H1 (cell line): ENCODE data around the gene IQSEC3. TPM values are rescaled to one million over a fixed set of nuclear protein-coding genes. Genes with fewer than 3 reads are reported as not detected.

Source experiments
- CHD7 ChIP-seq: fragments of 300-600 bp; sonication (generic); IDR thresholded peaks from 2 replicates; pipeline ENCODE4 v1.7.1; 2012; ENCODE audit warnings: low read length, moderate library complexity, mild to moderate bottlenecking, inconsistent platforms; ENCODE audit not compliant: insufficient replicate concordance
- JUN ChIP-seq: IDR thresholded peaks from 2 replicates; pipeline ENCODE4 v1.6.1; 2011; ENCODE audit warnings: low read depth, mild to moderate bottlenecking, improper control_type of control experiment, low read length
- KDM4A ChIP-seq: IDR thresholded peaks from one replicate; pipeline ENCODE4 v1.7.1; 2012; ENCODE audit warnings: low read depth, mild to moderate bottlenecking, moderate library complexity, low read length, inconsistent platforms; ENCODE audit not compliant: severe bottlenecking
- RXRA ChIP-seq: IDR thresholded peaks from 2 replicates; pipeline ENCODE4 v1.6.1; 2011; ENCODE audit warnings: low read depth, mild to moderate bottlenecking, low read length, moderate library complexity; ENCODE audit not compliant: insufficient read depth
- SAP30 ChIP-seq: fragments of 300-600 bp; sonication (generic); IDR thresholded peaks from 2 replicates; pipeline ENCODE4 v1.7.1; 2012; ENCODE audit warnings: low read length, moderate library complexity, mild to moderate bottlenecking, inconsistent platforms; ENCODE audit not compliant: insufficient read depth, insufficient replicate concordance
- SP2 ChIP-seq: IDR thresholded peaks from 2 replicates; pipeline ENCODE4 v1.6.1; 2012; ENCODE audit warnings: mild to moderate bottlenecking, low read length, inconsistent platforms
- polyA plus RNA-seq, 7 experiments: library from polyadenylated mRNA; depleted of rRNA in 3 of 7; stranded (reverse) in 5 of 7; unstranded in 2 of 7; fragments of >200 nt in 5 of 7; fragments of 200-250 nt in 2 of 7; gene quantifications; 1 replicate in 5 of 7; 2 replicates in 1 of 7; 4 replicates in 1 of 7; pipeline versions ENCODE4 v1.2.1 to v1.2.3, GENCODE V29; 2011 to 2013; ENCODE audit warnings: missing spikeins in 2 of 7, mixed read lengths in 2 of 7
- total RNA-seq: library from RNA; stranded (reverse); fragmentation: NEBNext Ultra II Directional; extraction: Animal tissue kit (Norgen Biotek cat#: 25700); gene quantifications from 2 replicates; pipeline ENCODE4 v1.2.1, GENCODE V29; 2021
- TF ChIP-seq, protein P1 (sequence below): IDR thresholded peaks from 2 replicates; pipeline ENCODE4 v1.6.1; 2012; ENCODE audit warnings: inconsistent platforms

IQSEC3 gene
- total and polyA plus RNA-seq, 2 of the 8 experiments (the other 6 are each of a cell fraction or from before 2014, with no cell fraction given): 1.2 to 3.1 TPM

DNA sequence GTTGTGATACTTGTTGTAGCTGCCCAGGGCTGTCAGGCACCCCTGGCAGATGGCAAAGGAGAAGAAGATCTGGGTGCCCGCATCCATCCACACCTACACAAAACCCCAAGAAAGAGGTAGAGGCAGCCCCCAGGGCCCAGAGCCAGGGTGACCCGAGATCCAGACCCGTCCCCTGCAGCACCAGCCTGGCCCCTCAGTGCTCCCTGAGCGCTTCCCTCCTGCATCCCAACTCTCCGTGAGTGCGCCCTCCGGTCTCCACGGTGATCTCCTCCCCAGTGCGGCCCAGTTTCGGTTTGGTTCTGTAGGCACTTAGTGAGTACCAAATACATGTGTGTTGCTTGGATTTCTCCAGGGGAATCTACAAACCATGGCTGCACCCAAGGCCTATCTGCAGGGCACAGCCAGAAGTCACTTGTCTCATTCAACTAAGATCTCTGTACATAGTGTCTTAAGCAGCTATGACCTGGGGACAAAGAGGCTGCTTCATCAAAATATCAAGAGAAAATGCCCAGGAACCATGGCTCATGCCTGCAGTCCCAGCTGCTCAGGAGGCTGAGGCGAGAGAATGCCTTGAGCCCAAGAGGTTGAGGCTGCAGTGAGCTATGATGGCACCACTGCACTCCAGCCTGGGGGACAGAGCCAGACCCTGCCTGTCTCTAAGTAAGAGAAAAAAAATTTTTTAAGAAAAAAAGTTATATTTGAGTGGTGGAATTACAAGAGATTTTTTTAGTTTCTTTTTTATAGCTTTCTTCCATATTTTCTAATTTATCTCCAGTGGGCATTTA is 131.5 kb downstream of the IQSEC3 start (continued):
- TF ChIP-seq, protein P1, sequence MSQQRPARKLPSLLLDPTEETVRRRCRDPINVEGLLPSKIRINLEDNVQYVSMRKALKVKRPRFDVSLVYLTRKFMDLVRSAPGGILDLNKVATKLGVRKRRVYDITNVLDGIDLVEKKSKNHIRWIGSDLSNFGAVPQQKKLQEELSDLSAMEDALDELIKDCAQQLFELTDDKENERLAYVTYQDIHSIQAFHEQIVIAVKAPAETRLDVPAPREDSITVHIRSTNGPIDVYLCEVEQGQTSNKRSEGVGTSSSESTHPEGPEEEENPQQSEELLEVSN: no peak
- no peak for TF ChIP-seq SAP30
- no peak for TF ChIP-seq RXRA
- TF ChIP-seq CHD7: no peak
- TF ChIP-seq SP2: no peak
- no peak for TF ChIP-seq KDM4A
- TF ChIP-seq JUN: no peak
